Stimulated activated CD8-positive, alpha-beta memory T cell treated with anti-CD3 and anti-CD28 coated beads, Interleukin-7, amount 100 ng/mL, for 4 hours (primary cell): ENCODE data around the gene CKS1B.
"Not testable (repeated sequence)": the region's sequence is repeated elsewhere in the genome, so short reads cannot be mapped to it uniquely, and the experiment has no call there.

ENCODE experiments used
- DNase-seq, 2 donors: peaks; one replicate each; pipeline ENCODE4 v3.0.0-alpha.2; 2020; ENCODE audit warnings: low read depth in 2 of 2

The CKS1B gene

GRCh38 chr1:154964359-154964758 is 10.1 kb upstream of the CKS1B start:
- no peak for DNase-seq

GRCh38 chr1:154966111-154966510 is 8.4 kb upstream of the CKS1B start:
- DNase-seq: no peak

- no peak for DNase-seq
Measured at GRCh38 chr1:154967331-154967950, 7.0 kb upstream of the CKS1B start.

- no peak for DNase-seq
Measured at GRCh38 chr1:154968731-154969130, 5.8 kb upstream of the CKS1B start.

DNA sequence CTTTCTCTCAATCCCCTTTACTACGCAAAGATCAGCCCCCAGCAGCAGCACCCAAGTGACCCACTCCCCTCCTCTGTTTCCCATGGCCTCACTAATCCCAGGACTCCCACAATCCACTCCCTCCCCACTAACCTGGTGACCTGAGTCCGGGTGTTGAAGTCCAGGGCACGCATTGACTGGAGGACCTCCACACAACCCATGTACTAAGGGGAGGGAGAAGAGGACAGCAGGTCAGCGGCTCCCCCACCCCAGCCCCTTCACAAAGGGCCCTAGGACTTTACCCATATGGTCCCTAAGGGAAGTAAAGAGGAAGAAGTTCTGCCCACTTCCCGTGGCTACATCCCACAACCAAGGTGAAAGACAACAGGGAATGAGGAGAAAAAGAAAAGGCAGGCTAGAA is 5.2 kb upstream of the CKS1B start:
- DNase-seq: no peak

GRCh38 chr1:154969860-154970452 is 4.5 kb upstream of the CKS1B start:
- DNase-seq: no peak

DNA sequence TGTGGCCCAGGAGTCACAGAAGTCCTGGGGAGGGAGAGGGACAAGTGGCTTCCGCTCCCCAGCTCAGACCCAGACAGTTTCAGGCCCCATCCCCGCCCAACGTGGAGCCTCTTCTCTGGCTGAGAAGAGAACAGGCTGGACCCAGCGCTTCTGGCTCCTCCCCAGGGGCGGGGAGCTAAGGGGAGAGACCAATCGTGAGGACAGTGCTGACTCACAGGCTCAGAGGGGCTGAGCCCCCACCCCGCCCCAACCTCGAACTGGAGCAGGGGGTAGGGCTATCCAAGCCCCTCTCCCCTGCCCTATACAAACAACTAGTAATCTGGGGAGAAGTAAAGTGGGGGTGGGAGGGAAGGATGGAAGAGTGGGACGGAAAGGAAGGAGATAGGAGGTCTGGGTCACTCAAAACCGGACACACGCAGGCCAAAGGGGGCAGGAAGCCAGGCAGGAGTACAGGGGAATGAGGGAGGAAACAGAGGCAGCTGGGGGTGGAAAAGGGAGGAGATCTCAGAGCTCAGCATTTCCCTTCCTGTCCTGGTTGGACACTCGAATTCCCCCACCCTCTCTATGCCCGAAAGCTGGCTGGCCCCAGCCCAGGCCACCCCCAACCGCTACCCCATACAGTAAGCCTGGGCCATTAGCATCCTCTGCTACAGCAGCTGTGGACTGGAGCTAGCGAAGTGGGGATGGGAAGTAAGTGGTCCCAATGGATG is 3.7 kb upstream of the CKS1B start, which contains the start of gene SHC1:
Gene SHC1 (minus strand): TSS at position 117 of the 710 bp plus-strand sequence. CDS start 221 bp downstream, outside the sequence.
- no peak for DNase-seq

DNA sequence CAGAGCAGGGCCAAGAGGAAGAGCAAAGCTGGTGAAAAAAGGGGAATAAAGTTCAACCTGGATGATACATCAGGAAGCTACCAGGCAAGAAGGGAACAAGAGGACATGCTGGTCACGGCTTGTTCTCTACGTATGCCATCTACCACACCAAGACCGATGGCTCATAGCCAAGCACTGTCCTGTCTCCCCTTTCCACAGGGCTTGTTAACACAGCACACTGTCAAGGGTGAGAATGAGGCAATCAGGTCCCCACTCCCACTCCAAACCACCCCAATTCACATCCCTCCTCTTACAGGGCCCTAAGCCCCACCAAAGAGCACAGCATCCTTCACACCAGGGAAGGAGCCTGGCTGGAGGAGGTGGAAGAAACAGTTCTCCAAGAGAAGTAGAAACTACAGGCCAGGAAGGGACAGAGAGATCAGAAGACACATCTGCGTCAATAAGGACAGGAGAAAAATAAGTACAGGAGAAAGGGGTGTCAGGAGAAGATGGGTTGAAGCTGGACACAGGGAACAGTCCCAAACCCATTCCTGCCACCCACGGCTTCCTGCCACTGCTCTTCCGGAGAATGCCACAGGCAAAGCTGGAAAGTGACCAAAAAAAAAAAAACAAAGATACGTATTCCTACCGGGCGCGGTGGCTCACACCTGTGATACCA is 3.0 kb upstream of the CKS1B start:
- DNase-seq: no peak

DNA sequence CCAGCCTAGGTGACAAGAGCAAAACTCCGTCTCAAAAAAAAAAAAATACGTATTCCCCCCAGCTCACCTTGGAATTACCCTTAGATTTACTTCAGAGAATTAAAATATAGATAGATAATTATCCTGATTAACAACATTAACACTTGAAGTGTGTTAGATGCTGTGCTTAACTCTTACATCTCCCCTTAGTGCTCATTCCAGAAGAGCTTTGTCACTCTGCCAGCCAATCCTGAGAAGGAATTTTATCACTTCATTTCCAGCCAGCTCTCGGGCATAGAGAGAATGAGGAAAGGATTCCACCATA is 2.3 kb upstream of the CKS1B start:
- DNase-seq: no peak

DNA sequence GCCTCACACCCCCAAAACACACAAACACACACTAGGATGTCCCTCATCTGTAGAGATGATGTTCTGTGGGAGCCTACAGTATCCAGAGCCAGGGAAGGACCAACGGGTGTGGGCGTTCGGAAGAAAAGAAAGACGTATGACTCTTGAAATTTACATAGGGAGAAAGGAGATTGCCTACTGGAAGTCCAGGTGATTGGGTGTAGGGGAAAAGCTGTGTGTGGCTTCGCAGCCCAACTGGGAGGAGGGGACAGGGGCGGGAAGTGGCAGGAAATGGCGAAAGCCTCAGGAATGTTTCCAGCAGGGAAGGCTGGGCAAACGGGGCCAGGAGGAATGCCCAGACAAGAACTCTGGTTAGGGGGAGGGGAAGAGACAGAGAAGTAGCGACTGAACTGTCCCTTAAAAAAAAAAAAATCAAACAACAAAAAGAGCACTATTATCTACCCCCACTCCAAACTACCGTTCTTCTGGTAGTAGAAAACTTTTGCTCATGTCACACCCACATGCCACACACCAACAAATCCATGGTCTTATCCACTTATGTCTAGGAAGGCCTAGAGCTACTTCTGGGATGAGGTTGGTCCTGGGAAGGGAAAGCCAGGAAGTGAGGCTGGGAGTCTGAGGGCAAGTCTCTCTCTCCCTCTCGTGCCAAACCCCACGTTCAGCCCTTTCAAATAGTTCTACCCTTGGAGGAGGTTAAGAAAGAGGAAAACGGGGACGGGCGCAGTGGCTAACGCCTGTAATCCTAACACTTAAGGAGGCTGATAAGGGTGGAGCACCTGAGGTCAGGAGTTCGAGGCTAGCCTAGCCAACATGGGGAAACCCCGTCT is 1.8 kb upstream of the CKS1B start:
- DNase-seq: no peak

DNA sequence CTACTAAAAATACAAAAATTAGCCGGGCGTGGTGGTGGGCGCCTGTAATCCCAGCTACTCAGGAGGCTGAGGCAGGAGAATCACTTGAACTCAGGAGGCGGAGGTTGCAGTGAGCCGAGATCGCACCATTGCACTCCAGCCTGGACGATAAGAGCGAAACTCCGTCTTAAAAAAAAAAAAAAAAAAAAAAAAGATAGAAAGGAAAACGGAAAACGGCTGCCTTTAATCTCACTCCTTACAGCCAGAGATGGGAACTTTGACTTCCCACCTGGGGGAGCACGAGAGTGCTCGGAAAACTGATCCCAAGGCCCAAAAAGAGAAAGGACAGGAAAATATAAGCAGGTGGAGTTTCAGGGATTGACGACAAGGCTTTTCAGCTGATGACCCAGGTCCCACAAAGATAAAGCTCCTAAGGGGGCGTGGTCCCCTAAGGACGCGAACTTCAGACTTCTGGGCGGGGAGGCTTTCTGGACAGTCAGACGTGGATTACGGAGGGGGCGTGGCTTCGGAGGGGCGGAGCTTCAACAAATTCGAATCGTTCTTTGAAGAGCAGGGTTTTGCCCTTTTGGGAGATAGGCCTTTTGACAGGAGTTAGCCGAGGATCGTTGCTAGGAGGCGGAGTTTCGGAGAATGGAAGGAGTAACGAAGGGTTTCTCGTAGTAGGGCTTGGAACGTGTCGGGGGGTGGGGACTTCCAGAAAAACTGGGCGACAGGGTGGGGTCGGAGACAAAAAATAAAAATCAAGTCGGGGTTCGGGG is 958 bp upstream of the CKS1B start:
- DNase-seq: peak; percentile 80 to 84

DNA sequence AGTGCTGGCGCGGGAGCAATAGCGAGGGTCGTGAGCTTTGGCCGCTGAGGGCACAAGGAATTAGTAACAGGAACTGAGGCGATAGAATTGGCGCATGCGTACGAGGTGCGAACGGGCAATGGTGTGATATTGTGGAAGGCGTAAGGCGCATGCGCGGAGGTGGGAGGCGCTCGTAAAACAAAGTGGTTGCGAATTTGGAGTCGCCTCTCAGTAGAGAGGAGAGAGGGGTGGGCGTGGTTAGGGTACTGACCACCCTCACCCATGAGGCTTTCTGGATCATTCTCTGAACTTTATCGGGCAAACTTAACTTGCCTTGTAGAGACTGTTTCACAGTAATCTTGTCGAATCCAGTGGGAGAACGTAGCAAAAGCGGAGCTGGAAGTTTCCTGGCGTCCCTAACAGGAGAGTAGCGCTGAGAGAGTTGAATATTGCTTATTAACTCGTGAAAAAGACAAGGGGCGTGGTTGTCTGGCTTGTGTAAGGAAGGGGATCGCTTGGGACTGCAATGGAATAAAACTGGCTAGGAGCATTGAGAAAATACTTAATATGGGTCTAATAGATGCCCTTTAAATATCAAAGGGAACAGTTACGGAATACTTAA is 427 bp downstream of the CKS1B start:
- DNase-seq: peak; percentile 90 to 91

- peak; percentile 27 to 55 for DNase-seq
Measured at GRCh38 chr1:154975409-154976059, 1.1 kb downstream of the CKS1B start.

- not testable (repeated sequence) for DNase-seq
Measured at GRCh38 chr1:154977762-154978161, 3.3 kb downstream of the CKS1B start.

- no peak for DNase-seq
Measured at GRCh38 chr1:154978360-154978759, 3.9 kb downstream of the CKS1B start.

- DNase-seq: no peak
Measured at GRCh38 chr1:154982341-154982740, 7.9 kb downstream of the CKS1B start.

- peak; percentile 90 to 95 for DNase-seq
Measured at GRCh38 chr1:154982897-154983648, 8.6 kb downstream of the CKS1B start, which contains the start of gene FLAD1. Gene FLAD1 (plus strand): TSS chr1:154983344. CDS start chr1:154983695, 351 bp downstream.

DNA sequence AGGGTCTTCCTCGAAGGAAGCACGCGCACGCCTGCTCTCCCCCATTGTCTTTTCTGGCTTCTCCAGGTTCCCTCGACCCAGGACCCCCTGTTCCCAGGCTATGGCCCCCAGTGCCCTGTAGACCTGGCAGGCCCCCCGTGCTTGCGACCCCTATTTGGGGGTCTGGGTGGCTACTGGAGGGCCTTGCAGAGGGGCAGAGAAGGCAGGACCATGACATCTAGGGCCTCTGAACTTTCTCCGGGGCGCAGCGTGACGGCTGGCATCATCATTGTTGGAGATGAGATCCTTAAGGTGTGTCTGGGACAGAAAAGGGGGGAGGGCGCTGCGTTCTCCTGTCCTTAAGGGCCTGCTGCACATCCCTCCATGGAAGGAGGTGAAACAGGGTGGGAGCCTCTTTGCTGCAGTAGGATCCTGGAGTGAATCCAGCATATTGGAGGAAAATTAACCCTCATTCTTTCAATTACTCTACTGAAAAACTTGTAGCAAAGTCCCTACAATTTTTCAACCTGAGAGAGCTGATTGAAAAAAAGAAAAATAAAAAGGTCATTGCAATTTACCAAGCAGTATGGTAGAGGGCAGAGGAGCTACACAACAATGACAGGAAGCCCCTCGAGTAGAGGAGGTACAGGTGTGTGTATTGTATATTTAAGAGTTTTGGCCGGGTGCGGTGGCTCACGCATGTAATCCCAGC is 9.4 kb downstream of the CKS1B start:
- DNase-seq: no peak

- not testable (repeated sequence) for DNase-seq
Measured at GRCh38 chr1:154986736-154987135, 12.3 kb downstream of the CKS1B start.
